Right lobe of liver (tissue), 4 donors: Measurements from ENCODE around the gene AGPAT1.

ENCODE experiments used
- POLR2A ChIP-seq: fragments of 450-650 bp; IDR thresholded peaks from one replicate; pipeline ENCODE4 v1.6.1; 2017; ENCODE audit warnings: antibody characterized with exemption, mild to moderate bottlenecking
- TF ChIP-seq, protein P1 (sequence below), 4 donors: fragments of 200-600 bp in 3 of 4; fragments of 450-650 bp in 1 of 4; IDR thresholded peaks; one replicate each; pipeline versions ENCODE4 v1.5.1 to v1.8.0; 2016 to 2022; ENCODE audit warnings: antibody characterized with exemption in 4 of 4, mild to moderate bottlenecking in 2 of 4
- donor health status: DM: no; HTN: no; CAD: no.
- donor health status: DM: no; HTN: no; CAD: no.
- donor health status: DM: no; HTN: yes; CAD: no.

DNA sequence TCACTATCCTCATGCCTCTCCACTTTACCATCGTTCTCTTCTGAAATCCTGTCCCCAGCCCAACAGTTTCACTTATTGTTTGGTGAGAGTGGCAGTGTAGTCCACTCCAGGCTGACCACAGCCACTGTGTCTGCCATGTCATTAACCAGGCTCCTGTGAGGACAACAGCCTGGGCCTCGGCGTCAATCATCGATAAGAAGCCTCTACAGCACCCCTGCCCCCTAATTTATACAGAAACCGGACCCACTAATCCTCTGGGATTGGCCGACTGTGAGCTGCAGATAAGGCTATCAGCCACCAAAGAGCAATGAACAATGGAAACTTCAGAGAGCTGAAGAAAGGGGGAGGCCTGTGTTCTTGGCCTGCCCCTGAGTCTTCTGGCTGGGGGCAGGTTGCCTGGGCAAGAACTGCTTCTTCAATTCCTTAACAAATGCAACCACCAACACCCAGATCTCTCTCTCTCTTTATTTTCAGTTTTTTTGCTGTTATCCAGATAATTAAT is 8.1 kb downstream of the AGPAT1 start:
- TF ChIP-seq, protein P1, sequence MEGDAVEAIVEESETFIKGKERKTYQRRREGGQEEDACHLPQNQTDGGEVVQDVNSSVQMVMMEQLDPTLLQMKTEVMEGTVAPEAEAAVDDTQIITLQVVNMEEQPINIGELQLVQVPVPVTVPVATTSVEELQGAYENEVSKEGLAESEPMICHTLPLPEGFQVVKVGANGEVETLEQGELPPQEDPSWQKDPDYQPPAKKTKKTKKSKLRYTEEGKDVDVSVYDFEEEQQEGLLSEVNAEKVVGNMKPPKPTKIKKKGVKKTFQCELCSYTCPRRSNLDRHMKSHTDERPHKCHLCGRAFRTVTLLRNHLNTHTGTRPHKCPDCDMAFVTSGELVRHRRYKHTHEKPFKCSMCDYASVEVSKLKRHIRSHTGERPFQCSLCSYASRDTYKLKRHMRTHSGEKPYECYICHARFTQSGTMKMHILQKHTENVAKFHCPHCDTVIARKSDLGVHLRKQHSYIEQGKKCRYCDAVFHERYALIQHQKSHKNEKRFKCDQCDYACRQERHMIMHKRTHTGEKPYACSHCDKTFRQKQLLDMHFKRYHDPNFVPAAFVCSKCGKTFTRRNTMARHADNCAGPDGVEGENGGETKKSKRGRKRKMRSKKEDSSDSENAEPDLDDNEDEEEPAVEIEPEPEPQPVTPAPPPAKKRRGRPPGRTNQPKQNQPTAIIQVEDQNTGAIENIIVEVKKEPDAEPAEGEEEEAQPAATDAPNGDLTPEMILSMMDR (IDR thresholded peaks at IDR 0.05): no peak
- TF ChIP-seq POLR2A: no peak
